A549 (cell line): ENCODE measurements around the gene CD163L1. TPM values are rescaled to one million over a fixed set of nuclear protein-coding genes. Genes with fewer than 3 reads are reported as not detected.

Source experiments
- ATAC-seq, 2 experiments: fragments of 200-7000 bp in 1 of 2; fragments of >200 bp in 1 of 2; cut with Nextera tagmentation in 1 of 2; cut with Tn5 transposase in 1 of 2; 3 replicates each; pipeline versions ENCODE4 v1.8.0 to v1.9.1; 2018 to 2020; ENCODE audit warnings: mild to moderate bottlenecking in 1 of 2, moderate library complexity in 1 of 2
- CTCF ChIA-PET: fragments of 300-600 bp; sonication (Branson Sonifier 250); formaldehyde crosslinking; extraction: SDS; loops from one replicate; lab custom pipeline; 2021; ENCODE audit warnings: antibody characterized with exemption, inconsistent platforms; lab: Yijun Ruan, JAX
- POLR2A ChIA-PET: fragments of 350-600 bp; formaldehyde crosslinking; extraction: SDS; loops from one replicate; lab custom pipeline; 2021; ENCODE audit warnings: antibody characterized with exemption, inconsistent platforms; lab: Yijun Ruan, JAX
- DNase-seq, 2 experiments: peaks; one replicate each; pipeline versions ENCODE4 v3.0.0 to v3.0.0-alpha.2; 2011 to 2016; ENCODE audit warnings: low read depth in 1 of 2, low spot score in 1 of 2
- FAIRE-seq: peaks from 2 replicates; lab custom pipeline; 2011; peaks lifted over from hg19 to GRCh38; lab: Jason Lieb, UNC
- H3K27ac ChIP-seq, 2 experiments: fragments of >200 bp; sonication (Bioruptor Twin); formaldehyde crosslinking; 3 replicates each; pipeline ENCODE4 v1.5.1; 2016 to 2017
- H3K4me1 ChIP-seq: fragments of >200 bp; sonication (Bioruptor Twin); formaldehyde crosslinking; 3 replicates; pipeline ENCODE4 v1.6.1; 2016
- H3K4me2 ChIP-seq: fragments of >200 bp; sonication (Bioruptor Twin); formaldehyde crosslinking; 3 replicates; pipeline ENCODE4 v1.6.1; 2016
- H3K4me3 ChIP-seq: fragments of >200 bp; sonication (Bioruptor Twin); formaldehyde crosslinking; 3 replicates; pipeline ENCODE4 v1.5.1; 2016
- H3K9me3 ChIP-seq: fragments of >200 bp; sonication (Bioruptor Twin); formaldehyde crosslinking; 3 replicates; pipeline ENCODE4 v1.6.1; 2016
- BCL3 ChIP-seq: fragments of >200 bp; sonication (Bioruptor Twin); formaldehyde crosslinking; IDR thresholded peaks from 3 replicates; pipeline ENCODE4 v1.6.1; 2016
- CBX2 ChIP-seq: fragments of 200-600 bp; sonication (generic); IDR thresholded peaks from 2 replicates; pipeline ENCODE4 v1.6.1; 2016; ENCODE audit warnings: low read depth, mild to moderate bottlenecking, borderline replicate concordance
- CHD2 ChIP-seq: fragments of 150-350 bp; IDR thresholded peaks from 2 replicates; pipeline ENCODE4 v1.6.1; 2014; ENCODE audit warnings: low read length; ENCODE audit not compliant: partially characterized antibody
- CTCF ChIP-seq: fragments of >200 bp; sonication (Bioruptor Twin); formaldehyde crosslinking; IDR thresholded peaks from 3 replicates; pipeline ENCODE4 v1.5.1; 2016
- E2F6 ChIP-seq: IDR thresholded peaks from 2 replicates; pipeline ENCODE4 v1.6.1; 2012; ENCODE audit warnings: low read depth, borderline replicate concordance
- ELK1 ChIP-seq: fragments of 150-350 bp; IDR thresholded peaks from 2 replicates; pipeline ENCODE4 v1.6.1; 2014; ENCODE audit warnings: low read depth, mild to moderate bottlenecking, low read length
- EP300 ChIP-seq, 2 experiments: fragments of >200 bp; sonication (Bioruptor Twin); formaldehyde crosslinking; IDR thresholded peaks; 2 replicates in 1 of 2; 3 replicates in 1 of 2; pipeline ENCODE4 v1.6.1; 2016 to 2017
- FOXS1 ChIP-seq: fragments of 250-450 bp; sonication (Bioruptor Pico); IDR thresholded peaks from 2 replicates; pipeline ENCODE4 v1.5.0; 2020; ENCODE audit warnings: mild to moderate bottlenecking, moderate library complexity
- HEYL ChIP-seq: fragments of 250-450 bp; sonication (Bioruptor Pico); IDR thresholded peaks from 2 replicates; pipeline ENCODE4 v1.8.0; 2021; ENCODE audit warnings: mild to moderate bottlenecking, moderate library complexity
- HOXB5 ChIP-seq: fragments of 250-450 bp; sonication (Bioruptor Pico); IDR thresholded peaks from 2 replicates; pipeline ENCODE4 v1.5.0; 2020; ENCODE audit warnings: mild to moderate bottlenecking, moderate library complexity
- JUN ChIP-seq, 2 experiments: fragments of >200 bp; sonication (Bioruptor Twin); formaldehyde crosslinking; IDR thresholded peaks; 2 replicates in 1 of 2; 3 replicates in 1 of 2; pipeline ENCODE4 v1.6.1; 2016 to 2017
- KDM1A ChIP-seq: fragments of 200-600 bp; sonication (generic); IDR thresholded peaks from 2 replicates; pipeline ENCODE4 v1.6.1; 2016; ENCODE audit warnings: low read depth, mild to moderate bottlenecking
- MAFK ChIP-seq: fragments of 450-650 bp; IDR thresholded peaks from 2 replicates; pipeline ENCODE4 v1.6.1; 2014; ENCODE audit not compliant: partially characterized antibody
- MAZ ChIP-seq: fragments of 150-350 bp; IDR thresholded peaks from 2 replicates; pipeline ENCODE4 v1.6.1; 2014; ENCODE audit warnings: antibody characterized with exemption, low read depth, low read length, borderline replicate concordance
- NR3C1 ChIP-seq: fragments of >200 bp; sonication (Bioruptor Twin); formaldehyde crosslinking; IDR thresholded peaks from 3 replicates; pipeline ENCODE4 v1.6.1; 2017
- RAD21 ChIP-seq, 2 experiments: fragments of >200 bp in 1 of 2; sonication (Bioruptor Twin) in 1 of 2; formaldehyde crosslinking in 1 of 2; IDR thresholded peaks in 1 of 2; conservative IDR thresholded peaks in 1 of 2; 2 replicates in 1 of 2; 3 replicates in 1 of 2; pipeline ENCODE4 v1.6.1; 2012 to 2018; ENCODE audit warnings: inconsistent platforms in 1 of 2
- RARB ChIP-seq: fragments of 250-450 bp; sonication (Bioruptor Pico); IDR thresholded peaks from 2 replicates; pipeline ENCODE4 v1.8.0; 2021; ENCODE audit warnings: mild to moderate bottlenecking, moderate library complexity
- RCOR1 ChIP-seq: fragments of 150-350 bp; IDR thresholded peaks from 2 replicates; pipeline ENCODE4 v1.6.1; 2014; ENCODE audit warnings: antibody characterized with exemption, low read length, low read depth
- RNF2 ChIP-seq: fragments of 200-600 bp; sonication (generic); IDR thresholded peaks from 2 replicates; pipeline ENCODE4 v1.6.1; 2016; ENCODE audit warnings: low read depth, mild to moderate bottlenecking, antibody characterized with exemption, moderate library complexity, borderline replicate concordance
- SMC3 ChIP-seq: fragments of >200 bp; sonication (Bioruptor Twin); formaldehyde crosslinking; IDR thresholded peaks from 3 replicates; pipeline ENCODE4 v1.6.1; 2018; ENCODE audit warnings: inconsistent platforms
- USF2 ChIP-seq: fragments of 450-650 bp; IDR thresholded peaks from 2 replicates; pipeline ENCODE4 v1.6.1; 2014; ENCODE audit warnings: antibody characterized with exemption
- ZC3H11A ChIP-seq: fragments of 450-650 bp; IDR thresholded peaks from 2 replicates; pipeline ENCODE4 v1.6.1; 2014; ENCODE audit warnings: antibody characterized with exemption, mild to moderate bottlenecking
- ZSCAN20 ChIP-seq: fragments of 250-450 bp; sonication (Bioruptor Pico); IDR thresholded peaks from 2 replicates; pipeline ENCODE4 v1.8.0; 2022; ENCODE audit warnings: mild to moderate bottlenecking, moderate library complexity
- WGBS: methylation state at CpG from one replicate; pipeline ENCODE4 v1.1.6; 2017; ENCODE audit errors: missing lambda C conversion rate; 5-methylcytosine and 5-hydroxymethylcytosine counted together
- polyA plus RNA-seq, 4 experiments: library from polyadenylated mRNA; depleted of rRNA in 3 of 4; stranded (reverse); fragments of >200 nt; fragmentation: RNase III in 1 of 4; extraction: RNeasy Plus Mini Kit Qiagen cat#74134 plus additional on column Dnase treatment in 1 of 4; gene quantifications; 2 replicates in 3 of 4; 3 replicates in 1 of 4; pipeline ENCODE4 v1.2.3, GENCODE V29; 2011 to 2017

Gene CD163L1
- polyA plus RNA-seq, 2 of the 4 experiments (the other 2 are of a cell fraction): 0.22 to 0.44 TPM

- peak; percentile 97 to 99 for ATAC-seq
- no peak for FAIRE-seq
- ChIA-PET POLR2A (no interaction called here), CTCF (interaction anchor here (0.6 to 4.0 kb wide), 49 partner anchors 8 to 815 kb away, joined by 3 to 50 read pairs (median 4); partner anchors contain the start of gene C1S)
- no peak overlapping the region for H3K4me2 ChIP-seq
- TF ChIP-seq FOXS1 (CRISPR knock-in tag): no peak
- TF ChIP-seq E2F6: no peak
- TF ChIP-seq HEYL: no peak
- TF ChIP-seq MAFK: peak; percentile 80
- TF ChIP-seq KDM1A: no peak
- TF ChIP-seq RAD21 (conservative IDR thresholded peaks at IDR 0.05 in 1 of 2, IDR thresholded peaks at IDR 0.05 in 1 of 2): peak; percentile 95 to 98
- TF ChIP-seq EP300 (IDR thresholded peaks at IDR 0.05): no peak
- no peak for TF ChIP-seq HOXB5 (CRISPR knock-in tag)
- TF ChIP-seq JUN (IDR thresholded peaks at IDR 0.05): no peak
- TF ChIP-seq SMC3: peak; percentile 94
- no peak for TF ChIP-seq MAZ
- TF ChIP-seq BCL3: no peak
- no peak for TF ChIP-seq NR3C1
- peak; percentile 93 for TF ChIP-seq CTCF
- no peak for TF ChIP-seq ELK1
- no peak for TF ChIP-seq ZSCAN20
- TF ChIP-seq CBX2: no peak
- no peaks in the 10 kb centered on the region for H3K9me3 ChIP-seq
- no peaks in the 10 kb centered on the region for H3K4me1 ChIP-seq
- H3K4me3 ChIP-seq: no peak overlapping the region
- peak; percentile 66 for DNase-seq
- 49% methylated on average over 7 of the region's 7 CpGs for WGBS
- H3K27ac ChIP-seq: no peak overlapping the region
Observed at GRCh38 chr12:7460375-7461259, 16.7 kb upstream of the CD163L1 start.

- TF ChIP-seq RCOR1 (no peak), RNF2 (no peak), E2F6 (no peak), HEYL (no peak), RARB (CRISPR knock-in tag) (no peak), CHD2 (no peak), ZC3H11A (no peak), RAD21 (conservative IDR thresholded peaks at IDR 0.05 in 1 of 2, IDR thresholded peaks at IDR 0.05 in 1 of 2) (no peak), ELK1 (no peak), USF2 (no peak)
- peak; percentile 44 to 55; a peak in 4 of 6 replicates for ATAC-seq
- no peak overlapping the region for H3K4me3 ChIP-seq
Observed at GRCh38 chr12:7459973-7460372, 16.0 kb upstream of the CD163L1 start.

More at GRCh38 chr12:7459973-7460372, 16.0 kb upstream of the CD163L1 start:
- no peak for DNase-seq
- Histone ChIP-seq H3K27ac (no peak overlapping the region), H3K4me1 (no peaks in the 10 kb centered on the region), H3K9me3 (no peaks in the 10 kb centered on the region), H3K4me2 (no peak overlapping the region)
- POLR2A ChIA-PET: no interaction called here
- no peak for FAIRE-seq
- WGBS: 61% methylated on average over 3 of the region's 3 CpGs
- CTCF ChIA-PET: interaction anchor here (0.7 to 4.0 kb wide), 32 partner anchors 8 to 399 kb away, joined by 3 to 50 read pairs (median 4); partner anchors contain the start of gene C1S
